ENCODE results near the gene NOL4L.
"Not testable (repeated sequence)": the region's sequence is repeated elsewhere in the genome, so short reads cannot be mapped to it uniquely, and the experiment has no call there.

The NOL4L gene

DNA sequence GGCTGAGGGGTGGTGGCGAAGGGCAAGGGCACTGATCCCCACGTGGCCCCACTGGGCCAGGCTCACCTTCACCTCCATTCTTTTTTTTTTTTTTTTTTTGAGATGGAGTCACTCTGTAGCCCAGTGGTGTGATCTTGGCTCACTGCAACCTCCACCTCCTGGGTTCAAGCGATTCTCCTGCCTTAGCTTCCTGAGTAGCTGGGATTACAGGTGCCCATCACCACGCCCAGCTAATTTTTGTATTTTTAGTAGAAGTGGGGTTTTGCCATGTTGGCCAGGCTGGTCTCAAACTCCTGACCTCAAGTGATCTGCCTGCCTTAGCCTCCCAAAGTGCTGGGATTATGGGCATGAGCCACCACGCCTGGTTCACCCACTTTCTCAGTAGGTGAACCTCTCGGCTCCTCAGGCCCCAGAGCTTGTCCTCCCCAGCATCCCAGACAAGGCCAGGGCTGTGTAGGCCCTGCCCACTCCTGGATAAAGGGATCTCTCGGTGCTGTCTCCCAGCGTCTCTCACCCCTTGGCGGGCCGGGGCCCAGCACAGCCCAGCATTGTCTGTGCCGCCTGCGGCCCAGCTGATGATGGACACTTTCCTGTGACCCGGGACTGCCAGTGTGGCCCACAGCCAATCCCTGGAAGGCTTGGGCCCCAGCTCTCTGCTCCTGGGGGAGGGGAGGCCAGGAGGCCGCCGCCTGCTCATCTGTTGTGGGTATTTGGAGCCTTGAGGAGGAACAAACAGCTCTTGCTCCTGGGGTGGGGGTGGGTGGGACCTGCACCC, 119.0 kb downstream of the NOL4L start:
- not testable (repeated sequence) for DNase-seq

DNA sequence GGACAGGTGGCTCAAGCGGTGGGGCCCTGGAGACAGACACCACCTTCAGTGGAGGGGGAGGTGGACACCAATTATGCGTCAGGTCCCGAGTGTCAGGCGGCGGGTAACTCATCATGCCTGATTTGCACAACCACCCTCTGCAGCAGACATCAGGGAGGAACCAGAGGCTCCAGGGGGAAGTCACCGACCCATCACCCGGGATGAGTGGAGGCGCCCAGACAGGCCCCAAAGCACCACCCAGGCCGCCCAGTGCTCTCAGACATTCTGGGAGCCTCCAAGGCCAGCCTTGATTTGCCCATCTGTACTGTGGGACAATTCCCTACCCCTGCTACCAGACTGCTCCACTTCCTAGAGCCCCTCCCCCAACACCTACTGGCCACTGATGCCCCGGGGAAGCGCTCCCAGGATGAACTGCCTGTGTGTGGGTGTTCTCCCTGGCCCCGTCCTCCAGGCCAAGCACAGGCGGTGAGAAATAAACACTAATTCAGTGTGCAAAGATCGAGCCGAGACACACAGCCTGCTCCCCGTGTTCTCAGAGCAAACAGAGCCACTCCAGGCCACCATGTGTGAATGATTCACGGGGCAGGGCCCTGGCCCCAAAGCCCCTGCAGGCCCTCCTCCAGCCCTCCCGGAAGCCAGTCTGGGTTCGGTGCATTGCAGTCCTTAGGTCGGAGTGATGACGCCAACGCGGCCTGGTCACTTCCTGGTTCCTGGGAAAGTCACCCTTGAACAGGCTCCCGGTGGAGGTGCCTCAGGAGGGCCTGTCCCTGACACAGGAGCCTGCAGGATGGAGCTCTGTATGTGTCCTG, 119.8 kb downstream of the NOL4L start:
- no peak for DNase-seq

DNA sequence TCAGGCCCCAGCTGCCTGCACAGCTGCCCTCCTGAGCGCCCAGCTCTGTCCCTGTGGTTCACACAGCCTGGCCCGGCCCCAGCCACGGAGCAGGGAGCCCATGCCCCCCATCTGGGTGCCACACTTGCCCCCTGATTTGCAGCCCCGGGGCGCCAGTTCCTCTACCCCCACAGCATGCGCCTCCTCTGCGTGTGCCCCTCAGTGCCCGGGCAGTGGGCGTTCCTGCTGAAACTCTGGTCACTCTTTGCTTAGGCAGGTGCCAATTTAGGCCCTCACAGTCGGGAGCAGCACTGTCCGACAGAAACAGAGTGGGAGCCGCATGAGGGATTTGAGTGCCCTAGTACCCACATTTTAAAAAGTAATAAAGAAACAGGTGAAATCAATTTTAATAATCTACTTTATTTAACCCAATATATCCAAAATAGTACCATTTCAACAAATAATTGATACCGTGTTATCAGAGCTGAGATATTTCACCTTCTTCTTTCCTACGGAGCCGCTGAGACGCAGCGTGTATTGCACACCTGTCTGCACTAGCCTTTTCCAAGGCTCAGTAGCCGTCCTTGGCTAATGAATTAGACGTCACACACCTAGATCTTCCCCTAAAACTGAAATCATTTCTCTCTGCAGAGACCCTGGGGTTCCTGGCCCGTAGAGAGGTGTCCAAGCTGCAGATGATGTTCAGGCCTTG, 120.6 kb downstream of the NOL4L start:
- DNase-seq, result no peak

DNA sequence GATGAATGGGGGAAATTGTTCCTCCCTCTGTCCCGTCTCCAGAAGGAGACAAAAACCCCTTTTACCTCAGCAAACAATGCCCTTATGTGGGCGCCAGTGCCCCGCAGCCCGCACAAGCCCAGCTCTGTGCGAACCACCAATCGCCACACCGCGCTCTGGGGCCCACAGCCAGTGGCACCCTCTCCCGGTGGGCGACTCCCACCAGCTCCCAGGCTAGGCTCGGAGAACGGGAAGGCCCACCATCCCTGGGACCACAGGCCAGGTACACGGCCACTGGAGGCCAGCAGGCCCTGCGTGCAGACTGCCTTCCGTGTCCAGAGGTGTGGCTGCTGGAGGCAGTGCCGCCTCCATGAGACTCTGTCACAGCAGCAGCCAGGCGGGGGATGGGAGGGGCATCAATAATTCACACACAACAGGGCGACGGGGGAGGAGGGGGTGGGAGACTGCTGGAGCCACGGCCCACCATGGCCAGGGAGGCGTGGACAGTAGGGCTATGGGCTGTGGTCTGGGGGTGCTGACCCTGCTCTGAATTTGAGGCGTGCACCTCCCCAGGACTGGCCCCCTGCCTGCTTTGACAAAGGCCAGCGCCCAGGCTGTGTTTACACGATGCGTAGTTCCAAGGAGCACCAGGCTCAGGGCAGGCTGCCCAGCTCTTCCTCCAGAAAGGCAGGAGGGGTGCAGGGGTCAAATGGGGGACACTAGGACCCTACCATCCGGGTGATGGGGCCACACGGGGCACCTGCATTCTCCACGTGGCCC, 121.3 kb downstream of the NOL4L start:
- no peak for DNase-seq

DNA sequence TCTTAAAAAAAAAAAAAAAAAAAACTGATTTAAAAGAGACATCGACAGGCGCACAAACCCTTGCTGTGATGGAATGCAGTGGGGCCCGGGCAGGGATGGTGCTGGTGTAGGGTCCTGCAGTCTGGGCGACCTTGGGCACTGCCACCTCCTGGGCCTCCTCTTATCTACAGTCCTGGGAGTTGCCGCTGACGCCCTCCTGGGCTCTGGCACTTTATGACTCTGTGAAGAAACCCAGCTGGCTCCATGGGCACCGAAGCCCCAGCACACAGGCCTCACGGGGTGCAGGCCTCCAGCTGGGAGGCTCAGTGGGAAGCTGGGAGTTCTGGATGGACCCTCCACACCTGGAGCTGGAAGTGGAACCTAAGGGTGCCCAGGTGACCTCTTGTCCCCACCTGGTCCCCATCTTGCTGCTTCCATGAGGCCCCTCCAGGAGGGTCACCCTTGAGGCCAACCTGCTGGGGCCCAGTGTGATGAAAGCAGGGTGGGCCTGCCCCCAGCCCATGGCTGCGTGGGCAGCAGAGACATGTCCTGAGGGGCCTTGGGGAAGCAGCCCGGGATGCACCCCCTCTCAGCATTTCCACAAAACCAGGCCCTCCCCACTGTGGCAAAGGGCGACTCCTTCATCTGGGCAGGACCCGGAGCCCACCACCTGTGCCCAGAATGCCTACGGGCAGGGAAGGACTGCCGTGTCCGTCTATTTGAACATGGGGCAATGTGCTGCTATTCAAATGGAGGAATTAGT, 122.1 kb downstream of the NOL4L start:
- no peak for DNase-seq

DNA sequence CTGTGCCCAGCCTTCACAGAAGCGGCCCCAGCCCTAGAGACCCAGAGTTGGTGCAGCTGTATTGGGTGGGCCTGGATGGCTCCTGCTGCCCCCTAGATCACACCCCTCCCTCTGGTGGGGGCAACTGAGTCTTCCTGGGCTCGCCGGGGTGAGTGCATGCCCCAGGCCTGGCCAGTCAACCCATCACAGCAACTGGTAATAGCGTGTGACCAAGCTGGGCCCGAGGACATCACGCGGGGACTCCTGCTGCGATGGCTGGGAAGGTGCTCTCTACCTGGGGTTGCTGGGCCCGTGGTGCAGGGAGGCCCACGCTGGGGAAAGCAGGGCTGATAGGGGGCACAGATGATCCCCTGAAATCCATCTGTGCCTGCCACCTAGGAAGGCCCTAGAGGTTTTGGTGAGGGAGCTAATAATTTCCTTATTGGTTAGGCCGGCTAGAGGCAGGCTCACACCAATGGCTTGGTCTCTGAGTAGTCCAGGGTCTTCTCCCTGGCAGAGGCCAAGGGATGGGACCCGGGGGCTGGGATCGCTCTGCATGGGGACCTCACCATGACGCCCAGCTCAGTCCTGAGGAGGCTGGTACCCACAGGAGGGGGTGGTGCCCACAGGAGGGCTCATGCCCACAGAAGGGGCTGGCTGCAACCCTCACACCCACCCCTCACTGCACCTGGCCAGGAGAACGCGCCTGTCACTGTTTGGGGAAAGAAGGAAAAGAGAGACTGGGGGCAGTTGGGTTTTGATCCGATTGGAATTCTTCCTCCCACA, 123.1 kb downstream of the NOL4L start:
- no peak for DNase-seq

DNA sequence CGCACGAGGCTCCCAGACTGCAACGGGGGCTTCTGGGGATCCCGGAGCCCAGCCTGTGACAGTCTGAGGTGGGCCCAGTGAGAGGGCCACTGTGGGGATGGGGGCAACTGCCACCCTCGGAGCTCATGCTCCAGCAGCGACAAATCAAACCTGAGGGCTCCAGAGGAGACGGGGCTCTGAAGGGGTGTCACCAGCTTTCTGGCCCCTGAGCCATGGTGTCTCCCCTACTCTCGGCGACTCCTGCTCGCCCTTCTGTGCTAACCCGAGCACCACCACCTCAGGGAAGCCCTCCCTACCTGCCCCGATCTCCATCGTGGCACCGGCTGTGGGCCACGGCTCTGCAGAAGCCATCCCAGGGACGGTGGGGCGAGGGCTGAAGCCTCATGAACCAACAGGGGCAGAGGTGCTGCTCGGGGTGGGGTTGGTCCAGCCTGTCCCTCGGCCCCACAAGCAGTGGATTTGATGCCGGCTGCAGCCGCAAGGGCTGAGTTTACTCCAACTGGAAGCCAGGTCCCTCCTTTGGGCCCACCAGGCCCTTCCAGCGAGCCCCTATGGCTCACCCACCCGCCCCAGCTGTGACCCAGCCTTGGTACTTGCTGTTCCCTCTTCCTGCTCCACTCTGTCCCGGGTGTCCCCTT, 124.3 kb downstream of the NOL4L start:
- no peak for DNase-seq

DNA sequence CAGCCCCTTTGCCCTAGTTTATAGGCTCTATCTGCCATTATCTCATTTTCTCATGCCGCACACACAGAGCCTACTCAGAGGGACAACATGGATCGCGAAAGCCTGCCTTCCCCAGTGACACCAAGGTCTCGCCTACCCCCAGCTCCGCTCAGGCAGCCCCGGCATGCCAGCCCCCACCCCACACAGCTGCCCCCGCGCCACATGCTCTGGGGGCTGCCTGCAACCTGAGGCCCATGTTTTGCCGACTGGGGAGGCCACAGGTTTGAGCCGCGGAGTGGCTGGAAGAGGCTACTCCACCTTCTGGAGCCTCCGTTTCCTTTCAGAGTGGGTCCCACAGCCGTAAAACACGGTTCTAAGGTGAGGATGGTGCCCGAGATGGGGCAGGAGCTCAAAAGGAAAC, 124.9 kb downstream of the NOL4L start:
- no peak for DNase-seq

DNA sequence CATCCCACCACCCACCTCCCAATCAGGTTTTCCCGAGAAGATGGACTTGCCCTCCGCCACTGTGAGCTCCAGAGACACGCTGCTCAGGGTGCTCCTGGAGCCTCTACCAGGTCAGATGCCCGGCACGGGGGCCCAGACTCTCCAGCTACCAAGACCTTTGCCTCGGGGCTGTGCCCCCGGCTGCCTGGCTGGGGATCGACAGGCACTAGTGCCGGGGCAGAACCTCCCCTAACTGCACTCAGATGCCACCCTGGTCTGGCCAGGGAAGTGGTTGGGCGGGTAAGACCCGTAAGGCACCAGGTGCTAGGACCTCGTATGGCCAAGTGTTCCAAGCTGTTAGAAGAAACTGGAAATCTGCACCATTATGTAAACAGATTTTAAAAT, 126.3 kb downstream of the NOL4L start:
- DNase-seq, result no peak

DNA sequence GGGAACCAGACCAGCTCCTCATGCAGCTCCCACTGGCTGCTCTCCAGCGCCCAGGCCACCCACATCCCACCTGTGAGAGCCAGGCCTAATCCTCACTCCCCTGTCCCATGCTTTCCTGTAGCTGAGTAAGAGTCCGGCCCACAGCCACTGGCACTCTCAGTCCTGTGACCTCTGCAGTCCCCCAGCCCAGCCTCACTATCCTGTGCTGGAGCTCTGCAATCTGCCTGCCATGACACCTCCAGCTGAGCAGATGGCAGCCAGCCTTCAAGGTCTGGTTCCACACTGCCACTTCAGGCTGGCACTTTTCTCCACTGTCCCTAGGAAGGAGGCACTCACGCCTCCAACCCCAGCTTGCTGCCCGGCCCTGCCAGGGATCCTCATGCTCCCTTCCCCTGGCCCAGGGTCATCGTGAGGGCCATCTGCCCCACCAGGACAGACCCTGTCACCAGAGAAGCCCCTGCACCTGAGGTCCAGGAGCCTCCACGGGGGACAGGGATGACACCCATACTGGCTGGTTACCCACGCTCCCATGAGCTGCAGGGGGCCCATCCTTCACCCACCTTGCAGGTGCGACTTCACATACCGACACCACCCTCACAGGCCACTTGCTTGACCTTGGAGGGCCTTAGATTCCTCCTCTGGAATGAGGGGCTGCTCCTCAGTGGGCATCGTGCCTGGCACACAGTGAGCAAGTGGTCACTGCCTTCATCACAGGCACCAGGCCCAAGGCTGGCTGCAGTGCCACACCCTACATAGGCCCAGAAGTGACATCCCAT, 126.9 kb downstream of the NOL4L start:
- no peak for DNase-seq

DNA sequence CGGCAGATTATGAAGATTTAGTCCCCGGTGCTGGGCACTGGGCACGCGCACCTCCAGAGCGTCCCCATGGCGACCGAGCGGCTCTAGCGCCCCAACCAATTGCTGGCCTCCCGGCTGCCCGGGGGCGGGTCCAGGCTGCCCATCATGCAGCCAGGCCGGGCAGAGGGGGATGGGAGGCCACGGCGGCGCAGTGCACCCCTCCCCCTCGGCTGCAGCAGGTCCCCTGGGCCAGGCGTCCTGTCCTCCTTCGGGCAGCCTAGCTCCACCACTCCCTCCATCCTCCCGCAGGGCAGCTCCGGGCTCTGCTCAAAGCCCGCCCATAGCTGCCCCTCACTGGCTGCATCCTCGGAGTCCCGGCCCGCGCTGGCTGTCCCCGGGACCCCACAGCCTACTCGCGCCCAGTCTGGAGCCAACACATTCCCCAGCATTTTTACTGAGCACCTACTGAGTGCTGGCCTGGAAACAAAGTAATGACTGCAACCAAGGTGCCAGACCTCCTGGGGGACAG, 127.6 kb downstream of the NOL4L start:
- no peak for DNase-seq

DNA sequence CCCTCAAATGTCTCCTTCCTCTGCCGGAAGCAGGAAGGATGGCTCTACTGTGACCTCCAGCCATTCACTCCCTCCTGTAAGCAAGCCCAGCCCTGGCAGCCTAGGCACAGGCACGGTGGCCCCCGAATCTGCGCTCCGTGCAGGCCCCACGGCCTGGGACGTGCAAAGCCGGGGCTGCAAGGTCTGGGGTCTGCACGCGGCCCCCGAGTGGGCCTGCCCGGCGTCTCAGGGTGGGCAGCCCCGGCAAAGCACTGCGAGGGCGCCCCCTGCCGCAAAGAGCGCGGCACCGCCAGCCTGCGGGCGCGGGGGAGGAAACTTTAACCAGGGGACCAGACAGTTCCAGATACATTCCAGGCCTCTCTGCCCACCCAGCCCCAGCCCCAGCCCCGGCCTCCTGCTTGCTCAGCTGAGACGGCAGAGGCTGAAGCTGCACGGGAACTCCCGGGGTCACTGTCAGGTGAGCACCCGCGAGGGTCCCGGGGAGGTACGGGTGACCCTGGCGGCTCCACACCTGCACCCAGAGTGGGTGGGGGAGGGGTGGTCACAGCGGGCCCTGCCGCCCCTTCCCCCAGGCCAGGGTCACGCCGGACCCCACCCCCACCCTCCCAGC, 128.2 kb downstream of the NOL4L start:
- DNase-seq, result no peak

DNA sequence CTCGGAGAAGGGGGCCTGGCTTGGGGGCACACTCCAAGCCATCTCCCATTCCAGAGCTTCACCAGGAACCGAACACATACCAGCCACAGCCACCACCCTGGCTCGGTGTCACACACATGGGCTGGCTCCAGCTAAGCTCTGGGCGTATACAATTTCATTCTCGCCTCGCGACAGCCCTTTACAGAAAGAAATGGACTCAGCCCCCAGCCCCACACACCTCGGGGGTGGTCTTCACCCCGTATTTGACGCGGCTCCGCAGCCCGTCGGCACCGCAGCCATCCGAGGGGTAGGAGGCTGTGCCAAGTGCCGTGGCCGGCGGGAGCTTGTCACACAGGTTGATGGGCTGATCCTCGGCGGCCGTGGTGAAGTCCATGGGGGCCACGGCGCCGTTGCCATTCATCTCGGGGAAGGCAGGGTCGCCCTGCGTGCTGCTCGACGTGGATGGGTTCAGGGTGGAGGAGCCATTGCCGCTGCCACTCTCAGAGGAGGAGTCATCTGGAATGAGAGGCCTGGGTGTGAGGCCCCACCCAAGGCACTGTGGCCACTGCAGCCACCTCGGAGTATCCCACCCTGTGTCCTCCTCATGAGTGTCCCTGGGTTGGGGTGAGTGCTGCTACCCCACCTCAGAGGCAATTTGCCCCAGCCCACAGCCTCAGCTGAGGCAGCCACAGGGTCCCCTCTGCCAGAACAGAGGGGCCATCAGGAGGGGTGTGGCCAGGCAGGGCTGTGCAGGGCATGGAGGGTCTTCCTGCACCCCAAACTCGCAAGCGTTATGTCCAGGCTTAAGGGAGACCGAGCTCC, 129.0 kb downstream of the NOL4L start:
- DNase-seq, result no peak

DNA sequence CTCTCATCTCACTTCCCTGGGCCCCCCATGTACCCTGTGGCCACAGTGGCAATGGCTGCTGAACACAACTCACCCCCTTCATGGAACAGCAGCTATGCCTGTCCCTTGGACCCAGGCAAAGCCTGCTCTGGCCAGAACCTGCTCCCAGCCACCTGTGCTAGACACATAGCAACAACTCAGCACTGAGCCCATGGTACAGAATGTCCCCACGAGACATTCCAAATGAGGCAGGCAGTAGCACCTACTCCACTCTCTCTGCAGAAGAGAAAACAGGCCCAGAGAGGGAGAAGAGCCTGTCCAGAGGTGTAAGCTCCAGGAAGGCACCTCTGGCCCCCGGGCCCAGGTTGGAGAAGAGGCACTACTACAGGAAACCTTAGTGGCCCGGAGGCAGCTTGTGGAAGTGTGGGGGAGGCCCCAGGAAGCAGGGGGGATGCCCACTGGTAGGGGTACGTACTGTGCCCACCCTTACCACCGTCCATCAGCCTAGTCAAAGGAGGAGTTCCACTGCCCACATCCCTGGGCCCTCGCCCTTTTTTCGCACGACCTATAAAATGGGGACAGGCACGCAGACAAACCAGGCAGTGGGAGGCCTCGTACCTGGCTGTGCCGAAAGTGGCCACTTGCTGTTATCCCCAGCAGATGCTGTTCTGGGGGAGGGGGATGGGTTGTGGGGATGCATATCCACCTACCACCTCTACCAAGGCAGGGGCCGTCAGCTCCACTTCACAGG, 129.8 kb downstream of the NOL4L start:
- no peak for DNase-seq

DNA sequence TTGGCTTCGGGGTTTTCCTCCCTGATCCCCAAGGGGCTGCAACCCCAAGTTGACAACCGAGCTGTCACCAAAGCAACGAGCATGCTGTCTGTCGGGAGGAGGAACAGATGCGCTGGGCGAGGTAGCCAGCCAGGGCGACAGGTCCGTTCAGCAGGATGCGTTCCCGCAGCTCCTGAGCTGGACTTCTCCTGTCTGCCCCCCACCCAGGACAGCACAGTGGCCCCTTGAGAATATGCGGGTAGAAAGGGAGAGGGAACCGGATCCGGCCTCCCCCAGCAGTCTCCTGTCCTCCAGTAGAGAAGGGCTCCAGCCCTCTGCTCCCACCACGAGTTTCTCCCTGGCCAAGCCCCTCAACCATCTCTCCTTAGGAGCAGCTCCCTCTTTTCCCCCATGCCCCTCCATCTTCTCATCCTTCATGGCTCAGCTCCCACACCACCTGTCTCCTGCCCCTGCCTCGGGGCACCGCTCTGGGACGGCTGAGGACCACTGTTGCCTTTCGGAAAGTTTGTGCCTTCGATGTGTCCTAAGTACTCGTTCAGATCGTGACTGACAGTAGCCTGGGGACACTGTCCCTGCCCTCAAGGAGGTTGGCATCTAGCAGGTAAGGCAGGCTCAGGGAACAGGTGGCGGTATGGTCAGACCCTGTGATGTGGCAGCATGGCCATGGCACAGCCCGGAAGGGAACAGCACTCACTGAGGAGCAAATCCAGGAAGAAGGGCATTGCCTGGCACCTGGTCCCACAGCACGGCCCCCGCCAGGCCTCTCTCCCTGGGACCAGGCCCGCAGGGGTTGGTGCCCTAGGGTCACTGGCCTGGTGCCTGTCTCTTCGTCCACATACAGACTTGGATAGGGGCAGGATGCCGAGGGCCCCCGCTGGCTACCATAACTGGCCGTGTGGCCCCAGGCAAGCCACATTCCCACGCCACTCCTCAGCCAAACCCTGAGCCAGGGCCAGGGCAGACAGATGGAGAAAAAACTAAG, 130.7 kb downstream of the NOL4L start:
- no peak for DNase-seq

DNA sequence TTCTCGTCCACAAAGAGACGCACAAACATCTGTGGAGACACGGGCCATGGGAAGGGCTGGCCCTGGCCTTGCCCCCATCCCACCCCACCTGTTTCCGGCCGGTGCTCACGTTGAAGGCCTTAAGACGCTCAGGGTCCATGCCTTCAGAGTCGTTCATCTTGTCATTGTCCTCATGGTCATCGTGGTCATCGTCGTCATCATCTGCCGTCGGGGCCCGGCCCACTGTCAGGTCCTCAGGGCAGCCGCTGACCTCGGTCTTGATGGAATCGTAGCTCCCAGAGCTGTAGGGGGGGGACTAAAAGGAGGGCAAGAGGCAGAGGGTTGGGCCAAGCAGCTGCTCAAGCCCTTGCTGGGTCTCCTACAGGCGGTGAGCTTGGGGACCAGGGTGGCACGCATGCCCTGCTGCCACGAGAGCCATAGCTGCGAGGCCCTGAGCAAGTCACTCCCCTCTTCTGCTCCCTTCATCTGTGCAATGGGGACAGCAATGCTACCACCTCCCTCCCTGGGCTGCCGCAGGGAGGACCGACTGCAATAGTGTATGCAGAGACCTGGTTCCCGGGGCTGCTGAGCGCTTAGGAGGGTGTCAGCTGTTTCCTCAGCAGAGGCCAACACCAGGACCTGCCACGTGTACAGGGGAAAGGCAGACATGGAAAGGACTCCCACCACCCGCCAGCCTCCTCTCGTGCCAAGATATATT, 131.5 kb downstream of the NOL4L start:
- no peak for DNase-seq

All from stimulated activated CD4-positive, alpha-beta T cell treated with anti-CD3 and anti-CD28 coated beads, Interleukin-12 subunit alpha, Interleukin-12 subunit beta, amount 100 ng/mL, for 4 hours (primary cell).